HT-29 (cell line): ENCODE data around the gene CRKL. TPM values are rescaled to one million over a fixed set of nuclear protein-coding genes. Genes with fewer than 3 reads are reported as not detected.

Source experiments
- DNase-seq: peaks from one replicate; pipeline ENCODE4 v3.0.0-alpha.2; 2015; ENCODE audit warnings: low spot score
- total RNA-seq: library from RNA; depleted of rRNA; stranded (reverse); fragments of >200 nt; shearing (Covaris generic); gene quantifications from 2 replicates; pipeline ENCODE4 v1.2.3, GENCODE V29; 2014

The CRKL gene
- total RNA-seq, 1 experiment from 2014 or later: 77.2 TPM

GRCh38 chr22:20951151-20951931 is 34.1 kb downstream of the CRKL start:
- peak; percentile 85 for DNase-seq

- DNase-seq: no peak
Observed at GRCh38 chr22:20951932-20952380, 34.7 kb downstream of the CRKL start.

GRCh38 chr22:20952544-20953341 is 35.5 kb downstream of the CRKL start:
- DNase-seq: peak; percentile 62

- no peak for DNase-seq
Observed at GRCh38 chr22:20953342-20953608, 36.1 kb downstream of the CRKL start.

GRCh38 chr22:20953668-20954500 is 36.7 kb downstream of the CRKL start:
- no peak for DNase-seq

- DNase-seq: no peak
Observed at GRCh38 chr22:20955548-20955947, 38.3 kb downstream of the CRKL start.

- DNase-seq: peak; percentile 90
Observed at GRCh38 chr22:20956258-20957101, 39.3 kb downstream of the CRKL start.

GRCh38 chr22:20957102-20957682 is 40.0 kb downstream of the CRKL start:
- DNase-seq: peak; percentile 85

GRCh38 chr22:20957683-20958431 is 40.6 kb downstream of the CRKL start:
- peak; percentile 97 for DNase-seq

- no peak for DNase-seq
Observed at GRCh38 chr22:20959578-20960461, 42.6 kb downstream of the CRKL start.

GRCh38 chr22:20960609-20961008 is 43.4 kb downstream of the CRKL start:
- DNase-seq: no peak

GRCh38 chr22:20962491-20962945 is 45.3 kb downstream of the CRKL start:
- no peak for DNase-seq

- no peak for DNase-seq
Observed at GRCh38 chr22:20963201-20964052, 46.2 kb downstream of the CRKL start.

GRCh38 chr22:20964090-20964798 is 47.0 kb downstream of the CRKL start:
- DNase-seq: no peak

- DNase-seq: no peak
Observed at GRCh38 chr22:20964799-20965103, 47.5 kb downstream of the CRKL start.

- no peak for DNase-seq
Observed at GRCh38 chr22:20965104-20965887, 48.1 kb downstream of the CRKL start.
